GM12865 (cell line): ENCODE data around the gene HOXA11.

ENCODE experiments used
- DNase-seq: peaks from one replicate; pipeline ENCODE4 v3.0.0; 2010; ENCODE audit warnings: low read depth
- H3K4me3 ChIP-seq: 2 replicates; pipeline ENCODE4 v1.5.1; 2011; ENCODE audit warnings: mild to moderate bottlenecking, low read depth, low read length, control low read depth
- TF ChIP-seq, protein P1 (sequence below): IDR thresholded peaks from 2 replicates; pipeline ENCODE4 v1.5.1; 2011; ENCODE audit warnings: low read length, control low read depth, low read depth, inconsistent platforms; ENCODE audit not compliant: insufficient read depth; ENCODE audit errors: missing control alignments

HOXA11 gene

DNA sequence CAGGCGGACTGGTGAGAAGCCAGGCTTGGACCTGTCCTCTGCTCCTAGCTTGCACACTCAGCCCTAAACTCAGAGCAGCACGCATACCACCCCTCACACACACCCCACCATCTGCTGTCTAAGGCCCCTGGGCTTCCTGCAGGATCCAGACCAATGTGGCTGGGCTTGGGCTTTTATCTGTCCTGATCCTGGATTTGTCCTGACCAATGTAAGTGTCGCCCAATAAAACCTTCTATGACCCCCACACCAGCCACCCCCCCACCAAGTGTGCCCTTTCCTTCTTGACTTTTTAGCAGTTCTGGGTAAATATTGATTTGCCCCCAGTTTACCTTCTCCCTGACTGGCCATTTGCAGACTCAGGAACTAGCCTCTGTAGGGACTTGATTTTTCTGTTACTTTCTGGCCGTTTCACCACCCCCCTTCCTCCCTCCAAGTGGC, 16.6 kb upstream of the HOXA11 start:
- no peak for DNase-seq
- TF ChIP-seq, protein P1, sequence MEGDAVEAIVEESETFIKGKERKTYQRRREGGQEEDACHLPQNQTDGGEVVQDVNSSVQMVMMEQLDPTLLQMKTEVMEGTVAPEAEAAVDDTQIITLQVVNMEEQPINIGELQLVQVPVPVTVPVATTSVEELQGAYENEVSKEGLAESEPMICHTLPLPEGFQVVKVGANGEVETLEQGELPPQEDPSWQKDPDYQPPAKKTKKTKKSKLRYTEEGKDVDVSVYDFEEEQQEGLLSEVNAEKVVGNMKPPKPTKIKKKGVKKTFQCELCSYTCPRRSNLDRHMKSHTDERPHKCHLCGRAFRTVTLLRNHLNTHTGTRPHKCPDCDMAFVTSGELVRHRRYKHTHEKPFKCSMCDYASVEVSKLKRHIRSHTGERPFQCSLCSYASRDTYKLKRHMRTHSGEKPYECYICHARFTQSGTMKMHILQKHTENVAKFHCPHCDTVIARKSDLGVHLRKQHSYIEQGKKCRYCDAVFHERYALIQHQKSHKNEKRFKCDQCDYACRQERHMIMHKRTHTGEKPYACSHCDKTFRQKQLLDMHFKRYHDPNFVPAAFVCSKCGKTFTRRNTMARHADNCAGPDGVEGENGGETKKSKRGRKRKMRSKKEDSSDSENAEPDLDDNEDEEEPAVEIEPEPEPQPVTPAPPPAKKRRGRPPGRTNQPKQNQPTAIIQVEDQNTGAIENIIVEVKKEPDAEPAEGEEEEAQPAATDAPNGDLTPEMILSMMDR: no peak
- H3K4me3 ChIP-seq: no peak overlapping the region

GRCh38 chr7:27200761-27201579, 15.9 kb upstream of the HOXA11 start:
- TF ChIP-seq, protein P1: no peak
- H3K4me3 ChIP-seq: 0 out of 2 replicates have a peak overlapping the region, but pooled peaks have one; percentile 30
- no peak for DNase-seq

GRCh38 chr7:27199849-27200760, 15.1 kb upstream of the HOXA11 start, which contains the start of gene HOXA13:
Gene HOXA13 (minus strand): TSS chr7:27200091. CDS start chr7:27200077, 14 bp downstream.
- H3K4me3 ChIP-seq: peak within 1 kb of the TSS; percentile 34
- TF ChIP-seq, protein P1: no peak
- DNase-seq: no peak

GRCh38 chr7:27198871-27199801, 14.1 kb upstream of the HOXA11 start:
- DNase-seq: no peak
- H3K4me3 ChIP-seq: no peak overlapping the region

DNA sequence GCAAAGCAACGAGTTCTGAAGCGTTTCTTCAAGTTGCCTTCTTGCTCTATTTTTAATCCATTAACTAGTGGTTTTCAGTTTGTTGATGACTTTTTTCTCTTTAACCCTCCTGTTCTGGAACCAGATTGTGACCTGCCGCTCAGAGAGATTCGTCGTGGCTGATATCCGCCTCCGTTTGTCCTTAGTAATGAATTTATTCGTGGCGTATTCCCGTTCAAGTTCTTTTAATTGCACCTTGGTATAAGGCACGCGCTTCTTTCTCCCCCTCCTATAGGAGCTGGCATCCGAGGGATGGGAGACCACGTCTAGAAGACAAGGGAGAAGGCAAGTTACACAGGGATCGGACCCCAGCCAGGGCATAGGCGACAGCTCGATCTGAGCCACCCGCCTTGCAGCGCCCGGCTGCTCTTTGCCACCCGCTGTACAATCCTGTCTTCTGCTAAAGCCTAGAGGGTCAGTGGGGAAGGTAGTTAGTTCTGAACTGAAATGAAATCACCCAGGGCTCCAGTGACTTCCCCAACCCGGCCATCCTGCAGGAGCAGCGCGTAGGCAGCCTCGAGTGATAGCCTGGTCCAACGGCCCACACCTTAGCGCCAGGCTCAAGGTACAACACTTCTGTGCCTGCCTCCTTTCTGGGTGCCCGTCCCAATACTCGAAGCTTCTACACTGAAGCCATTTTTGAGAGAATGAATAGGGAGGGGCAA, 13.3 kb upstream of the HOXA11 start:
- TF ChIP-seq, protein P1: no peak
- no peak overlapping the region for H3K4me3 ChIP-seq
- no peak for DNase-seq

More at GRCh38 chr7:27198871-27199801, 14.1 kb upstream of the HOXA11 start:
- TF ChIP-seq, protein P1: no peak
